HepG2 (cell line): Measurements from ENCODE around the gene MMP25. TPM values are rescaled to one million over a fixed set of nuclear protein-coding genes. Genes with fewer than 3 reads are reported as not detected.

ENCODE experiments used
- EP300 ChIP-seq, 3 experiments: sonication (generic) in 1 of 3; formaldehyde crosslinking in 1 of 3; IDR thresholded peaks; 2 replicates each; pipeline versions ENCODE4 v1.5.1 to v1.6.1; 2011 to 2020; ENCODE audit warnings: low read depth in 2 of 3, low read length in 2 of 3, borderline replicate concordance in 1 of 3, improper control_type of control experiment in 1 of 3, mild to moderate bottlenecking in 1 of 3, missing genetic modification reagents in 1 of 3, moderate library complexity in 1 of 3
- FOSL2 ChIP-seq: sonication (generic); formaldehyde crosslinking; IDR thresholded peaks from 2 replicates; pipeline ENCODE4 v1.4.0; 2020; ENCODE audit warnings: missing genetic modification reagents
- FOXC1 ChIP-seq: sonication (generic); formaldehyde crosslinking; IDR thresholded peaks from 2 replicates; pipeline ENCODE4 v1.8.0; 2022; ENCODE audit warnings: mild to moderate bottlenecking, missing genetic modification reagents, borderline replicate concordance
- HOXA3 ChIP-seq: sonication (generic); formaldehyde crosslinking; IDR thresholded peaks from 2 replicates; pipeline ENCODE4 v1.5.0; 2020; ENCODE audit warnings: missing genetic modification reagents
- ISL2 ChIP-seq: sonication (generic); formaldehyde crosslinking; IDR thresholded peaks from 2 replicates; pipeline ENCODE4 v1.5.0; 2020; ENCODE audit warnings: missing genetic modification reagents
- KDM3A ChIP-seq: IDR thresholded peaks from 2 replicates; pipeline ENCODE4 v1.6.1; 2018; ENCODE audit warnings: low read depth, missing compliant biosample characterization
- KLF6 ChIP-seq: IDR thresholded peaks from 2 replicates; pipeline ENCODE4 v1.8.0; 2016; ENCODE audit warnings: missing biosample characterization, missing genetic modification reagents
- MED13 ChIP-seq: sonication (generic); formaldehyde crosslinking; IDR thresholded peaks from 2 replicates; pipeline ENCODE4 v1.5.0; 2020; ENCODE audit warnings: missing genetic modification reagents
- NCOA1 ChIP-seq: sonication (generic); formaldehyde crosslinking; IDR thresholded peaks from 2 replicates; pipeline ENCODE4 v1.9.0; 2021; ENCODE audit warnings: missing genetic modification reagents
- NFYC ChIP-seq: IDR thresholded peaks from 2 replicates; pipeline ENCODE4 v1.6.1; 2016; ENCODE audit warnings: missing genetic modification reagents, missing compliant biosample characterization
- RELA ChIP-seq: sonication (generic); formaldehyde crosslinking; IDR thresholded peaks from 2 replicates; pipeline ENCODE4 v1.4.0; 2020; ENCODE audit warnings: missing genetic modification reagents
- SIN3A ChIP-seq: IDR thresholded peaks from 2 replicates; pipeline ENCODE4 v1.6.1; 2011; ENCODE audit warnings: low read depth, mild to moderate bottlenecking, control low read depth, low read length, borderline replicate concordance
- TARDBP ChIP-seq: sonication (generic); formaldehyde crosslinking; IDR thresholded peaks from 2 replicates; pipeline ENCODE4 v1.8.0; 2022; ENCODE audit warnings: mild to moderate bottlenecking, missing genetic modification reagents
- ZFY ChIP-seq: sonication (generic); formaldehyde crosslinking; IDR thresholded peaks from 2 replicates; pipeline ENCODE4 v1.4.0; 2020; ENCODE audit warnings: missing genetic modification reagents
- ZNF124 ChIP-seq: sonication (generic); formaldehyde crosslinking; IDR thresholded peaks from 2 replicates; pipeline ENCODE4 v1.4.0; 2020; ENCODE audit warnings: missing genetic modification reagents
- ZNF263 ChIP-seq: sonication (generic); formaldehyde crosslinking; IDR thresholded peaks from 2 replicates; pipeline ENCODE4 v1.4.0; 2020; ENCODE audit warnings: missing genetic modification reagents
- ZNF432 ChIP-seq: sonication (generic); formaldehyde crosslinking; IDR thresholded peaks from 2 replicates; pipeline ENCODE4 v1.5.0; 2020; ENCODE audit warnings: missing genetic modification reagents, mild to moderate bottlenecking, borderline replicate concordance
- ZNF746 ChIP-seq: sonication (generic); formaldehyde crosslinking; IDR thresholded peaks from 2 replicates; pipeline ENCODE4 v1.8.0; 2022; ENCODE audit warnings: mild to moderate bottlenecking, missing genetic modification reagents
- ZNF768 ChIP-seq: sonication (generic); formaldehyde crosslinking; IDR thresholded peaks from 2 replicates; pipeline ENCODE4 v1.4.0; 2020; ENCODE audit warnings: missing genetic modification reagents
- ZNF772 ChIP-seq: sonication (generic); formaldehyde crosslinking; IDR thresholded peaks from 2 replicates; pipeline ENCODE4 v1.5.0; 2020; ENCODE audit warnings: mild to moderate bottlenecking, missing genetic modification reagents
- polyA plus RNA-seq, 8 experiments: library from polyadenylated mRNA; depleted of rRNA in 3 of 8; stranded (reverse) in 7 of 8; unstranded in 1 of 8; fragments of >200 nt; fragmentation: Illumina TruSeq in 4 of 8; extraction: Trizol in 4 of 8; gene quantifications; 2 replicates each; pipeline versions ENCODE4 v1.2.1 to v1.2.3, GENCODE V29; 2011 to 2016; ENCODE audit warnings: low read depth in 4 of 8, missing spikeins in 1 of 8, mixed read lengths in 1 of 8; ENCODE audit not compliant: insufficient read depth in 1 of 8
- total RNA-seq, 5 experiments: library from RNA; depleted of rRNA; stranded (reverse); fragments of >200 nt; fragmentation: Illumina TruSeq; extraction: Trizol; gene quantifications; 2 replicates each; pipeline ENCODE4 v1.2.3, GENCODE V29; 2016; ENCODE audit warnings: low read depth in 1 of 5
- TF ChIP-seq, protein P1 (sequence below): sonication (generic); formaldehyde crosslinking; IDR thresholded peaks from 2 replicates; pipeline ENCODE4 v1.4.0; 2020; ENCODE audit warnings: missing genetic modification reagents
- TF ChIP-seq, protein P2 (sequence below): sonication (generic); formaldehyde crosslinking; IDR thresholded peaks from 2 replicates; pipeline ENCODE4 v1.5.0; 2020; ENCODE audit warnings: missing genetic modification reagents
- TF ChIP-seq, protein P3 (sequence below): sonication (generic); formaldehyde crosslinking; IDR thresholded peaks from 2 replicates; pipeline ENCODE4 v1.8.0; 2023; ENCODE audit warnings: mild to moderate bottlenecking, missing genetic modification reagents

MMP25 gene
- total and polyA plus RNA-seq, 2 of the 13 experiments (the other 11 are each of a cell fraction or from before 2014, with no cell fraction given) = 0.04 to 0.08 TPM

DNA sequence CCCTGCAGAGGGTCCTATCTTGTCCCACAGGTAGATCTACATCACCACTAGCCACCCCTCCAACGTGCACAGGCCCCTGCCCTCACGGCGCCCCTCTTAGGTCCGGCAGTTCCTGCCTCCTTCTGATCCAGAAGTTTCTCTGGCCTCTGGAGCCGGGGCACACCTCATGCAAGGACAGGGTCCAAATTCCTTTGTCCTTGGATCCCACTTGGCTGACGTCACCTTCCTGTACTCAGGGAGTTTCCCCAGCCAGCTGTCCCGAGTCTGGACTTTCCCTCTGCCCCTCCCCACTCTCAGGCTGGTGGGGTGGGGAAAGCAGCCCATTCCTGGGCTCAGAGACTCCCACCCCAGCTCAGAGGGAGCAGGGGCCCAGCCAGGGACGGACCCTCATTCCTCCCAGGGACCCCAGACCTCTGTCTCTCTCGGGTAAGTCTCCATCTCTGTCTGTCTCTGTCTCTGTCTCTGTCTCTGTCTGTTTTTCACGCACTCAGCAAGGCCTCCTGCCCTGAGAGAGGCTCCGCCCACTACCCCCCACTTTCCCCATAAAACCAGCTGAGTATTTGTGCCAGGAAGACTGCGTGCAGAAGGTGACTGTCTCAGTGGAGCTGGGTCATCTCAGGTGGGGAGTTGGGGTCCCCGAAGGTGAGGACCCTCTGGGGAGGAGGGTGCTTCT lies 18.8 kb downstream of the MMP25 start, which contains the start of gene IL32 (continued):
- peak; percentile 93; the same call in 1 of the 2 replicates for TF ChIP-seq ZNF263
- peak; percentile 97 for TF ChIP-seq RELA
- peak; percentile 59; the same call in 1 of the 2 replicates for TF ChIP-seq ZNF768
- TF ChIP-seq, protein P1, sequence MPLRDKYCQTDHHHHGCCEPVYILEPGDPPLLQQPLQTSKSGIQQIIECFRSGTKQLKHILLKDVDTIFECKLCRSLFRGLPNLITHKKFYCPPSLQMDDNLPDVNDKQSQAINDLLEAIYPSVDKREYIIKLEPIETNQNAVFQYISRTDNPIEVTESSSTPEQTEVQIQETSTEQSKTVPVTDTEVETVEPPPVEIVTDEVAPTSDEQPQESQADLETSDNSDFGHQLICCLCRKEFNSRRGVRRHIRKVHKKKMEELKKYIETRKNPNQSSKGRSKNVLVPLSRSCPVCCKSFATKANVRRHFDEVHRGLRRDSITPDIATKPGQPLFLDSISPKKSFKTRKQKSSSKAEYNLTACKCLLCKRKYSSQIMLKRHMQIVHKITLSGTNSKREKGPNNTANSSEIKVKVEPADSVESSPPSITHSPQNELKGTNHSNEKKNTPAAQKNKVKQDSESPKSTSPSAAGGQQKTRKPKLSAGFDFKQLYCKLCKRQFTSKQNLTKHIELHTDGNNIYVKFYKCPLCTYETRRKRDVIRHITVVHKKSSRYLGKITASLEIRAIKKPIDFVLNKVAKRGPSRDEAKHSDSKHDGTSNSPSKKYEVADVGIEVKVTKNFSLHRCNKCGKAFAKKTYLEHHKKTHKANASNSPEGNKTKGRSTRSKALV (CRISPR knock-in tag) = 0 out of 2 replicates have a peak, but pooled peaks have one; percentile 37
- 0 out of 2 replicates have a peak, but pooled peaks have one; percentile 22 for TF ChIP-seq MED13
- TF ChIP-seq NCOA1 (CRISPR knock-in tag) = peak; percentile 65; the same call in 1 of the 2 replicates
- peak; percentile 83 for TF ChIP-seq SIN3A
- TF ChIP-seq ZFY = peak; percentile 57; the same call in 1 of the 2 replicates
- TF ChIP-seq HOXA3 (CRISPR knock-in tag) = peak; percentile 82
- TF ChIP-seq ZNF124 (CRISPR knock-in tag) = peak; percentile 21; the same call in 1 of the 2 replicates
- 0 out of 2 replicates have a peak, but pooled peaks have one; percentile 48 for TF ChIP-seq KDM3A (CRISPR knock-in tag)
- TF ChIP-seq, protein P2, sequence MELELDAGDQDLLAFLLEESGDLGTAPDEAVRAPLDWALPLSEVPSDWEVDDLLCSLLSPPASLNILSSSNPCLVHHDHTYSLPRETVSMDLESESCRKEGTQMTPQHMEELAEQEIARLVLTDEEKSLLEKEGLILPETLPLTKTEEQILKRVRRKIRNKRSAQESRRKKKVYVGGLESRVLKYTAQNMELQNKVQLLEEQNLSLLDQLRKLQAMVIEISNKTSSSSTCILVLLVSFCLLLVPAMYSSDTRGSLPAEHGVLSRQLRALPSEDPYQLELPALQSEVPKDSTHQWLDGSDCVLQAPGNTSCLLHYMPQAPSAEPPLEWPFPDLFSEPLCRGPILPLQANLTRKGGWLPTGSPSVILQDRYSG (CRISPR knock-in tag) = no peak
- TF ChIP-seq KLF6 (CRISPR knock-in tag) = peak; percentile 72; the same call in 1 of the 2 replicates
- peak; percentile 34; the same call in 1 of the 2 replicates for TF ChIP-seq ISL2 (CRISPR knock-in tag)
- peak; percentile 86 for TF ChIP-seq FOSL2 (CRISPR knock-in tag)
- peak; percentile 78 for TF ChIP-seq TARDBP (CRISPR knock-in tag)
- TF ChIP-seq, protein P3, sequence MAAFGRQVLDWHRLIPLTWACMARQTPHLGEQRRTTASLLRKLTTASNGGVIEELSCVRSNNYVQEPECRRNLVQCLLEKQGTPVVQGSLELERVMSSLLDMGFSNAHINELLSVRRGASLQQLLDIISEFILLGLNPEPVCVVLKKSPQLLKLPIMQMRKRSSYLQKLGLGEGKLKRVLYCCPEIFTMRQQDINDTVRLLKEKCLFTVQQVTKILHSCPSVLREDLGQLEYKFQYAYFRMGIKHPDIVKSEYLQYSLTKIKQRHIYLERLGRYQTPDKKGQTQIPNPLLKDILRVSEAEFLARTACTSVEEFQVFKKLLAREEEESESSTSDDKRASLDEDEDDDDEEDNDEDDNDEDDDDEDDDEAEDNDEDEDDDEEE (CRISPR knock-in tag) = peak; percentile 25; the same call in 1 of the 2 replicates
- 0 out of 2 replicates have a peak, but pooled peaks have one; percentile 61 for TF ChIP-seq FOXC1 (CRISPR knock-in tag)
- peak in 1 of 2 experiments; percentile 59; a peak in 2 of 4 replicates for TF ChIP-seq EP300 (IDR thresholded peaks at IDR 0.05; ENCODE audit: low read depth in 2 of 2, low read length in 2 of 2)
- 0 out of 2 replicates have a peak, but pooled peaks have one; percentile 17 for TF ChIP-seq EP300 (CRISPR knock-in tag; IDR thresholded peaks at IDR 0.05; ENCODE audit: borderline replicate concordance)
- TF ChIP-seq ZNF772 (CRISPR knock-in tag) = peak; percentile 92
- peak; percentile 44 for TF ChIP-seq ZNF746 (CRISPR knock-in tag)
- no peak for TF ChIP-seq ZNF432 (CRISPR knock-in tag)
- TF ChIP-seq NFYC (CRISPR knock-in tag) = peak; percentile 12; the same call in 1 of the 2 replicates
